Bone marrow (tissue), 2 donors: Measurements from ENCODE around the gene MLST8.

ENCODE experiments used
- DNase-seq, 2 donors: peaks; one replicate each; lab custom pipeline; 2025; lab: John Stamatoyannopoulos, UW

MLST8 gene

DNA sequence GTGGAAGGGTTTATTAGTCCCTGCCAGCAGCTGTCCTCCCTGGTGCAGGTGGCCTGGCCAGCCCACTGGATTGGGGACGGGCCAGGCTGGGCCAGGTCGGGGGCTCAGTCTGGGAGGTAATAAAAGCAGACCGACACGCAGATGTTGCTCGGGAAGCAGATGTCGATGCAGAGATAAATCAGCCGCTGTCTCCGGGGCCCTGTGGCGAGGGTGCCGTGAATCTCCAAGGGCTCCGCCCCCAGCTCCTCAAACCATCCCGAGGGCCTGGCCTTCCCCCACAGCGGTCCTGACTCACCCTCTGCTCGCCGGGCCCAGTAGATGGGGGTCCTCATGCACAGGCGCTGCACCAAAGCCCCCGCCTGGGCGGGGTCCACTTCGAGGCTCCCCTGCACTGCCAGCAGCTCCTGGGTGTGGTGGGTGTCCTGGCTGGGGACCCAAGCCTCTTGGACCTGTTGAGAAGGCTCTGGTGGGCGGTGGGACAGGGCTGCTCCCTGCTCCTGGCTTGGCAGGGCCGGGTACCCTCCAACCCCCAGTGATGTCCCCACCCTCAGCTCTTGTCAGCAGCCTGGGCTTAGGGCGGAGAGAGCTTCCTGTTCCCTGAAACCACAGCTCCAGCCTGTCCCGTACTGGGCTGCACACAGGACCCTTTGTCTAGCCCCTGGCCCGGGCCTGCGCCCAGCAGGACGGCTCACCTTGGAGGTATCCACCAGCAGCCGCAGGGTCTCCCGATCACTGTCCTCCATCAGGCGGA lies 4.2 kb downstream of the MLST8 start:
- no peak for DNase-seq

DNA sequence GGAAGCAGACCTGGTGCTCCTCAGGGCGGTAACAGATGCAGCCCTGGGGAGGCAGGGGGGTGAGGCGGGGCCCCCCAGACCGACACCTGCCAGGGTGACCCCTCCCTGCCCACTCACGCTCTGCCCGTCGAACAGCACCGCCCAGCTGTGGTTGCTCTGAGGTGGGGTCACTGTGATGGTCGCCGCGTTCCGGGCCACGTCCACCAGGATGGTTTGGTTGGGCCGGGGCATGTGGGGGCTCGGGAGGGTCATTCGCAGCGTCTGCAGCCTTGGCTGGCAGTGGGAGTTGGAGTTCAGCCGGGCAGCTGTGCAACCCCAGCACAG lies 4.7 kb downstream of the MLST8 start:
- DNase-seq, result no peak

DNA sequence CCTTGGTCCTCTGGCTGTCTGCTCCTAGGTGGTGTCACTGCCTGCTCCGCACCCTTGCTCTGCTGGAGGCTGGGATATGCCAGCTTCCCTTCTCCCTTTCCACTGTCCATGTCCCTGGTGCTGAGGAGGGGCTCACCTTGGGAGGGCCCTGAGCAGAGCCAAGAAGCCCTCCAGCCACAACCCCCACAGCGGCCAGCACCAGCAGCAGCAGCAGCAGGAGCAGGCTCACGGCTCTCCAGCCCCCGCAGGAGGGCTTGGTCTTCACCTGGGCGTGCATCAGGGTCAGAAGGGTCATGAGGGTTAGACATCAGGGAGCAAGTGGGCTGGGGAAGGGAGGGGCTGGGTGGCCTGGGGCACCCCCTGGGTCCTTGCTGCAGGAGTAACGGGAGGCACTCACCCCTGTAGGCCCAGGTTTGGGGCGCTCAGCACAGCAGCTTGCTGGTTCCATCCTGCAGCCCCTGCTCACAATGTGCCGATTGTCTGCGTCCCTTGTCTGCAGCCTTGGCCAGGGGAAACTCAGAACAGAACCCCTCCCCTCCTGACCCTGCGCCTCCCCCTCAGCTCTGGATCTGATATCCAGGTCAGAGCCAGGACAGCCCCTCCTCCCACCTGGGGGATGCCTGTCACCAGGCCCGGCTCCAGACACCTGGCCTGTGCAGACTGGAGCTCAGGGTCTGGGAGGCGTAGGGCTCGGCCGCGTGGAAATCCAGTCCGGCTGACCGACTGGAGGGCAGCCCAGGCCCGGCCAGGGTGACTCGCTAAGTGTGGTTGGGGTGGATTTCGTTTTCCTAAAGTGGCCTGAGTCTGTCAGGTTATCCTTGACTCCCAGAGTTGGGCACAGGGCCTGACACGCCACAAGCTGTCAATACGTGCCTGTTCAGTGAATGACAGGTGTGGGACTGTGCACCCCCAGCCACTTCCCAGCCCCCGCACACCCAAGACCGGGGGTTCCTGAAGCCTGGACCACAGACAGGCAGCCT lies 5.4 kb downstream of the MLST8 start, which contains the start of gene BRICD5:
BRICD5 (minus strand) TSS at position 478 of the 980 bp plus-strand sequence; CDS start at position 448, 30 bp downstream.
- no peak for DNase-seq

DNA sequence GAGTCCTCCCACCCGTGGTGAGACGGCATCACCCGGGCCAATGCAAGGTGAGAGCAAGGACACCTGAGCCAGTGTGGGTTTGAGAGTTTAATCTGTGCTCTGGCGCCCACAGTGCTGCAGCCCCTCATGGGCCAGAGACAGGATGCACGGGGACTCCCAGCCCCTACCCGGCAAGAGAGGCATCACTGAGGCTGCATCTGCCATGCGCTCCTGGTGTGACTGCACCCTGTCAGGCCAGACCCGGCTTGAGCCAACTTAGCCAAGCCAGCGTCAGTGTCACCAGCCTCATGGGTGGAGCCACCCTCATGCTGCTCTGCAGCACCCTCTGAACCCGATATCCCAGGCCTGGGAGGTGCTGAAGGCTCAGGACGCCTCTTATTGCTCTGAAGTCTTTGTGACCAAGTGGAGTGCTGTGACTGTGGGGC lies 6.7 kb downstream of the MLST8 start:
- DNase-seq, result no peak

DNA sequence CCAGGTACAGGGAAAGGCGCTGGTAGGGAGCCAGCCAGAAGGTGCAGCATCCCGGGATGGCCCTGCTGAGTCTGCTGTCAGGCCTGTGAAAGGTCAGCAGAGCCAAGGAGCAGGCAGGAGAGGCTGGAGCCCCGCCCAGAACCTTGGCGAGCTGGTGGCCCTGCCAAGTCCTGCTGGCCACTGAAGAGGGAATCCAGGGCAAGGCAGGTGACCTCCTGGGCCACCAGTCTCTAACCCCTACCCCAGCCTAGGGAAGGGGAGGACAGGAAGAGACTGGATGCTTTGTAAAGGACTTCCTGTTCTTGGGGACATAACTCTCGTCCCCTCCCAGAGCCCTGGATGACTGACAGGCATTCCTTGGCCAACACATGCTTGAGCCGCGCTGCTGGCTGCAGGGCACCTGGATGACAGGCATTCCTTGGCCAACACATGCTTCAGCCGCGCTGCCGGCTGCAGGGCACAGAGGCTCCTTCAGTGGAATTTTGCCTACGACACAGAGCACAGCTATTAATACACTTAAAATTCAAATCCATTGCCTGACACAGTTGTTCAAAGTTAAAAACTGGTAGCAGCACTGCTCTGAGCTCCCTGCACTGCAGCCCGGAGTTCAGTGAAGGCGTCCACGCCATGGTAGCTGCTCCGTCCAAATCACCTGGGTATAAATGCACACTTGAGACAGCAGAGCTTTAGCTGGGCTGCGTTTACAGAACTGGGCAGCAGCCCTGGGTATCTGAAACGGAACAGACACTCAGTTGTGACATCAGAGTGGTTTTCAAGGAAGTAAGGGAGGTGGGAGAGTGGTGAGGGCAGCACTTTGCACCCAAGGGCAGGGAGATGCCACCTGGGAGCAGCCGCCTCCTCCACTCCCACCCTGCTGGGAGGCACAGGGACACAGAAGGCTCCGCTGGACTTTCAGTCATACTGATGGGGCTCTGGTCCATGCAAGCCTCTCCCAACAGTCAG lies 7.4 kb downstream of the MLST8 start:
- DNase-seq, result no peak

DNA sequence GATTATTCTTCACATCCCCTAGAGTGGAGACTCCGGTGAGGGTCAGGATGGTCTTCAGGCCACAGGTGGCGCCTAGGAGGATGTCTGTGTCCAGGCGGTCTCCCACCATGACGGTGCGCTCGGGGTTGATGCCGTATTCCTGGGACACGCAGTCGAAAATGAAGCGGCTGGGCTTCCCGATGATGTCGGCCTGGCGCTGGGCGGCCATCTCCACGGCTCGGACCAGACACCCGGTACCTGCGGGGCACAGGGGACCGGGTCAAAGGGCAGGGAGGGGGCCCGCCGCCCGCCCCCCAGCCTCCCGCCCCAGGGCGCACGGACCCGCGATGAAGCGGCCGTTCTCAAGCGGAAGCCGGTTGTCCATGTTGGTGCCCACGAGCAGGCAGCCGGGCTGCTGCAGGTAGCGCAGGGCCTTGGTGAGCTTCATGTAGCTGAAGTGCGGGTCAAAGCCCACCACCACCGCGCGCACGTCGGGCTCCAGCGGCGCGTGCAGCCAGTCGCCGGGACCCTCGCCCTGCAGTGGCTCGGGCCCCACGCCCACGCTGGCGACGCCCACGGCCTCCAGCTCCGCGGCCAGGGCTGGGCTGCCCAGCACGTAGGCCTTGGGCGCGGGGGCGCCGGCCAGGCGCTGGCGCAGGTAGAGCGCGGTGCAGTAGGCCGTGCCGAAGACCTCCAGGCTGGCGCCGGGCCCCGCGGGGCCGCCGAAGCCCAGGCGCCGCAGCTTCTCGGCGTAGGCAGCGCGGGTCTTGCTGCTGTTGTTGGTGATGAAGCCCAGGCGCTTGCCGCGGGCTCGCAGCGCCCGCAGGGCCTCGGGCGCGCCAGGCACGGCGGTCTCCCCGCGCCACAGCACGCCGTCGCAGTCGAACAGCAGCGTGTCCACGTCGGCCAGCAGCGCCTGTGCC lies 8.8 kb downstream of the MLST8 start:
- peak in 1 of 2 donors; percentile 47 for DNase-seq

DNA sequence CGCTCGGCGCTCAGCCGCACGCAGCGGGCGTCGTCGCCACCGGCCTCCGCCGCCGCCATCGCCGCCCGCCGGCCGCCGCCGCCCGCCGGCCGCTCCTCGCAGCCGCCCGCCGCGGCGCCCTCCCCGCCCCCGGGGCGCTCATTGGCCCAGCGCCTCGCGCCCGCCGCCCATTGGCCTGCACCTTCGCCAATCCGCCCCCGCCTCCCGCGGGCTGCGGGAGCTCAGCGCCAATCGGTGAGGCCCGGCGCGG lies 9.4 kb downstream of the MLST8 start, which contains the start of gene PGP:
PGP (minus strand) TSS at position 122 of the 250 bp plus-strand sequence; CDS start at position 59, 63 bp downstream.
- DNase-seq, result no peak

DNA sequence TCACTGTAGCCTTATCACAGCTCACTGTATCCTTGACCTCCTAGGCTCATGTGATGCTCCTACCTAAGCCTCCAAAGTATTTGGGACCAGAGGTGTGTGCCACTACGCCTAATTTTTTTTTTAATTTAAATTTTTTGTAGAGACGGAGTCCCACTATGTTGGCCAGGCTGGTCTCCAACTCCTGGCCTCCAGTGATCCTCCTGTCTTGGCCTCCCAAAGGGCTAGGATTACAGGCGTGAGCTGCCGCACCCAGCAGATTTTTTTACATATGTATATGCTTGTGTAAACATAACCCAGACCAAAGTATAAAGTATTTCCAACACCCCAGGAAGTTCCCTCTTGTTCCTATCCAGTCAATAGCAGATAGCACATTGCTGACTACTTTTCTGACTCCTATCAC lies 11.1 kb downstream of the MLST8 start:
- DNase-seq, result no peak

DNA sequence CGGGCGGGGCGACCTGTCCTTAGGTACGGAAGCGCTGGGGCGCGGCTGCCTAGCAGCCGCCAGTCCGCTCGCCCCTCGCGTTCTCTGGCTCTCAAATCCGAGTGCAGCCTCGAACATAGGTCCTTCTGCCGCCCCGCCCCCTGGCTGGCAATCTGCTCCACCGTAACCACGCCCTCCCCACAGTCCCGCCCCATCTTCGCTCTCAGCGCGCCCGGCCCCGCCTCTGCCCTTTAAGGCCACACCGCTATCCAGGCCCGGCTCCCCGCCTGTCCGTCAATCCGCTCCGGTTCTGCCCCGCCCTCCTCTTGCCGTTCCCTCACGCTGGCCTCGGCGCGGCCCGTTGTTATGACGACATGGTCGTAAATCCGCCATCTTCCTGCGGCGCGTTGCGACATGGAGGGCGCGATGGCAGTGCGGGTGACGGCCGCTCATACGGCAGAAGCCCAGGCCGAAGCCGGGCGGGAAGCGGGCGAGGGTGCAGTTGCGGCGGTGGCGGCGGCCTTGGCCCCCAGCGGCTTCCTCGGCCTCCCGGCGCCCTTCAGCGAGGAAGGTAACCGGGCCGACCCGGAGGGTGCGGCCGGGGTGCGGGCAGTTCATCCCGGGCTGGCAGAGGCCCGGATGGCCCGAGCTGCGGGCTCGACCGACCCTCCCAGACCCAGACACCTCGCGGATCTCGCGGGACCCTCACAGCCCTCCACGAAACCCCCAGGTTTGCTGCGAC lies 18.1 kb downstream of the MLST8 start, which contains the start of gene E4F1:
E4F1 (plus strand) TSS at position 371 of the 721 bp plus-strand sequence; CDS start at position 394, 23 bp downstream.
- peak; percentile 94 to 99 for DNase-seq

DNA sequence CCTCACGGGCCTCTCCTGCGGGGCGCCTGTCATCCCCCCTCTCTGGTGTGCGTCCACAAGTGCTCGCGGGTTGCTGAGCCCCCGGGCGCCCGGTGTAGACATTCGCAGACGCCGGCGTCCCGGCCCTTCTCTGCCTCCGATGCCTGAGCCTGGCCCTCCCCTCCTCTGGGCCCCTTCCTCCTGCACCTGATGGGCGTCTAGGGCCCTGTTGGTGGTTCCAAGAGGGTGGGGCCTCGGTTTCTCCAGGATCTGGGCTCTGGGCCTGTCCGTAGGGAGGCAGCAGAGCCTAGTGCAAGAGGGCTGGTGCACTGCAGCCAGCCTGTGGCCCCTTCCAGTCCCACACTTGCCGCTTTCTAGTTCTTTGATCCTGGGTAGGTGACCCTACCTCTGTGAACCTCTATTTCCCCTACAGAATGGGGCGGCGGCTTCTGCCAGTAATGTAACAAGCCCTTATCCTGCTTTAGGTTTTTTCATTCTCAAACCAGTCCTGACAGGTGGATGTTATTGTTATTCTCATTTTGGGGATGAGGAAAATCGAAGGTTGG lies 18.8 kb downstream of the MLST8 start:
- DNase-seq, result peak in 1 of 2 donors; percentile 46

DNA sequence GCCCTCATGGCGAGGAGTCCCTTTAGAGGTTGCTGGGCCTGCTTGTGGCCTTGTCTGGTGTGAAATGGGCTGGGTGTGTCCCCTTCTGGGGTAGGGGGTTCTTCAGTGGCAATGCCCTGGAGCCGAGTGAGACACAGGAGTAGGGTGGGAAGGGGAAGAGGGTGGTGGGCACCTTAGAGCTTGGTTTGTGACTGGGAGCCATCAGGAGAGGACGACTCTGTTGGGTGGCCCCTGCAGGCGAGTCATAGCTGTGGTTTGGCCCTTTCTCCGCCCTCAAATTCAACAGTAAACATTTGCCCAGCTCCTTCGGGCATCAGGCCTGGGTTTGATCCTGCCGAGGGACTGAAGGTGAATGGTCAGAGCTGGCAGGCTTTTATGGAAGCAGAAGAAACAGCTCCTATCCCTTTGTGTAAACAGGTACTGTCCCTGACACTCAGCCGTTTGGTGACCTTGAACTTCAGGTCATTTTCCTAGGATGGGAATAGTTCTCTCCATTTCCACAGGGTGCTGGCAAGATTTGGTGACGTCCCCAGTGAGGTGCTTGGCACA lies 21.1 kb downstream of the MLST8 start:
- DNase-seq, result no peak

DNA sequence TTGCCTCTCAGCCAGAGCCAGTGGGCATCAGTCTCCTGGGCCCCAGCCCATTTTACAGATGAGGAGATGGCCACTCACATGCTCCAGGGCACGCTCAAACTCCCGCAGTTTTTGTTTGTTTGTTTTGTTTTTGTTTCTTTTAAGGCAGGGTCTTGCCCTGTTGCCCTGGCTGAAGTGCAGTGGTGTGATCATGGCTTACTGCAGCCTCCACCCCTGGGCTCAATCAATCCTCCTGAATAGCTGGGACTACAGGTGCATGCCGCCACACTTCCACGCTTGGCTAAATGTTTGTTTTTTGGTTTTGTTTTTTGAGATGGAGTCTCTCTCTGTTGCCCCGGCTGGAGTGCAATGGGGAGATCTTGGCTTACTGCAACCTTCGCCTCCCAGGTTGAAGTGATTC lies 21.7 kb downstream of the MLST8 start:
- no peak for DNase-seq

DNA sequence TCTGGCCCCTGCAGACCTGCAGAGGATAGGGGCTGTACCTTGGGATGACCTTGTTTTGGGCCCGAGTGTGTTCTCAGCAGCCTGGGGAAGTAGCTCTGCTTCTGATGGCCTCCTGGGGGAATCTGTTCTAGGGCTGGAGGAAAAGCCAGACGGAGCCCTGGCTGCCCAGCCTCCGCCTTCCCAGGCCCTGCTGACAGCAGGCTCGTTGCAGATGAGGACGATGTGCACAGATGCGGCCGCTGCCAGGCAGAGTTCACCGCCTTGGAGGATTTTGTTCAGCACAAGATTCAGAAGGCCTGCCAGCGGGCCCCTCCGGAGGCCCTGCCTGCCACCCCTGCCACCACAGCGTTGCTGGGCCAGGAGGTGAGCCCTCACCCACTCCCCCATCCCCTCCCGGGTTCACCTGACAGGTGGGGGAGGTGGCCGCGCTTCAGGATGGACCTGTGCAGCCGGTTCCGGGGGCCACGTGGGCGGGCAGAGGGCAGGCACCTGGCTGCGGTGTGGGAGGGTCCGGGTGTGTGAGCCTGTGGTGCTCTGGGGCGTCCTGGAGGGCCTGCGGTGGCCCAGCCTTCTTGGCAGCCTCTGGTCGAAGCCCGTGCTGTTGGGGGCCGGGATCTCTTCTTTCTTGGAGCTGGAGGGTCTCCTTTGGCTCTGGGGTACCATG lies 23.0 kb downstream of the MLST8 start:
- no peak for DNase-seq

DNA sequence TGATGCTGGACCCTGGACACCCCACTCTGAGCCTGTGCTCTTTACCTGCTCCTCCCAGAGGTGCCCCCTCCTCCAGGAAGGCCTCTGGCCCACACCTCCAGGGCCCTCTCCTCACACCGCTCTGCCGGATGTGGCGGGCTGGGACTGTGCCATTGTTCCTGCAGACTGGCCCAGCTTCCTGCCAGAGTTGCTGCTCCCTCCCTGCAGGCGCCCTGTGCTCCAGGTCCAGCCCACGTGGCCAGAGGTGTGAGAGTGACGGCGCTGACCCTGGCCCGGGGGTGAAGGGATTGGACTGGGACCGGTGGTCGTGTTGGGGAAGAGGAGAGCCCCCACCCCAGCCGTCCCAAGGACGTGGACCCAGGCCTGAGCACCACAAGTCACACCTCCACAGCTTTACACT lies 23.8 kb downstream of the MLST8 start:
- DNase-seq, result no peak

DNA sequence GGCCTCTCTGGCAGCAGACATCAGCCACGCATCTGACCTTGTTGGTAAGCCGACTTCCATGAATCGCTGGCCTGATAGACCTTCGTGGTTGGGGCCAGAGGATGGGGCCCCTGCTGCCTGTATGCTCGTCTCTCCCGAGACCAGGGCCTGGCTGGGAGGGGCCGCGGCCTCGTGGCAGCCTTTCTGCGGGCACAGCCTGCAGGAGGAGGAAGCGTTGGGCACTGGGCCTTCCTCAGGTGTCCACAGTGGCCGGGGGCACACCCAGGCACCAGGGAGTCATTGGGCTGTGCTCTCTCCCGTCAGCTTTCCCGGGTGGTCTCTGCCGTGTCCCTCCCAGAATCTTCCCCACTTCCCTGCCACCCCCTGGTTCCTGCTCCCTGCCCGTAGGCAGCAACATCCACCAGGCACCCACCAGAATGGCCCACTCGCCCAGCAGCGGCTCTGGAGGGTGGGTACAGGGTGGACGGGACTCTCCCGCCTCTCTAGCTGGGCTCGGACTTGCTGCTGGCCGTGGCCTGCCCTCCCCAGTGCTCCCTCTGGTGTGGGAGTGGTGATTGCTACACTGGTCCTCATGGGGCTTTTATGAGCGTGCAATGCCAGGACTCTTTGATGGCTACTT lies 24.5 kb downstream of the MLST8 start:
- no peak for DNase-seq

DNA sequence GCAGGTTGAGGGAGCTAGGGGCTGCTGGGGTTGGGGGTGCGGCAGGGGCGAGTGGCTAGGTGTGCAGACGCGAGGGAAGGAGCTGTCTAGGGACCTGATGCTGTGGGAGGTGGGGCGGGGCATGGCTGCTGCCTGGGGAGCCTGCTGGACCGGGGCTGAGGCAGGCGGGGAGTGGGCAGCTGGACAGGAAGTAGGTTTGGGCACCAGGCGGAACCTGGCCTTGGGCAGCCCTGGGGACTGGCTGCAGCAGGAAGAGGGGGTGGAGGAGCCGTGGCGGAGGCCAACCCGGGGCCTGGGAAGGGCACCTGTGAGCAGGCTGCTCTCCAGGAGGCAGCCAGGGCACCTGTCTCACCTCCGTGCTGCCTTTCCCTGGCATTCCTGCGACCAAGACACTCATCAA lies 25.1 kb downstream of the MLST8 start:
- no peak for DNase-seq

DNA sequence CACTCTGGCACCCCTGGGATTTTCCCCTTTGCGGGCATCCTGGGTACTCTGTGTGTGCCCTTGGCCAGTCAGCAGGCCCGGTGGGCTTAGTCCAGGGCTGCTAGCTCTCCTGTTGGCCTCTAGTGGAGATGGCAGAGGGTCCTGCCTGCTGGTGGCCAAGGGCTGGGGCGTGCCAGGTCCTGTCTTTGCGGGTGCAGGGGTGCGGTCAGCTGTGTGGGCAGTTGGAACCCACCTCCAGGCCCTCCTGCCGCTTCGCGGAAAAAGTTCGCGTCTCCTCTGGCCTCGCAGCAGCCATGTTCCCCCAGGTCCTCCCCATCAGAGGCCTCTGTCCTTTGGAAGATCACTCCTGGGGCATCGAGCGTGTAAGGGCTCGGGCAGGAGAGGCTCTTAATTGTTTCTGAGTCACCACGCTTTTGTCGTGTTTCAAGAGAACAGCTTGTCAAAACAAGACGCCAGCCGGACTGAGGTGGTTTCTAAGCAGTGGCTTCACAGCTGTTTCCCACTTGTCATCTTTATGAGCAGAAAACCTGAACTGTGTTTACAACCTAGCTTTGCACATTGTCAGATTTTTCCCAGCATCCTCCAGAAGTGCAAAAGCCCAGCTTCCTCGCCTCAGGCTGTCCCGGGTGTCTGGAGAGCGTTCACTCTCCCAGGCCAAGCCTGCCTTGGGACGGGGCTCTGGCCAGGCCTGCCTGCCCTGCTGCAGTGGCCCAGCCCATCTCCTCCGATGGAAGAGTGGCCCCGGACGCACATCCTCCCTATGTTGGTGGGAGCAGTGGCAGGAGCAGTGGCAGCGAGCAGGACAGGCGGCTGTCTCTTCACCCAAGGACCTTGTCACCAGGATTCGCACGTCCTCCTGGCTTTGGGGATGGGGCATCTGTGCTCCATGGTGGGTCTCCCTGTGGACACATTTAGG lies 26.0 kb downstream of the MLST8 start:
- DNase-seq, result no peak
